HFF-Myc (cell line): ENCODE results near the gene PRPF38B.
"Not testable (repeated sequence)": the region's sequence is repeated elsewhere in the genome, so short reads cannot be mapped to it uniquely, and the experiment has no call there.

ENCODE experiments used
- DNase-seq: peaks from one replicate; pipeline ENCODE4 v3.0.0-alpha.2; 2011; ENCODE audit warnings: low read depth; ENCODE audit errors: extremely low read depth
- H3K4me3 ChIP-seq: replicated peaks from 2 replicates; pipeline ENCODE4 v1.5.1; 2011; ENCODE audit warnings: low read depth, mild to moderate bottlenecking, control low read depth, low read length
- CTCF ChIP-seq: IDR thresholded peaks from 2 replicates; pipeline ENCODE4 v1.5.1; 2012; ENCODE audit warnings: mild to moderate bottlenecking, low read depth, low read length, control low read depth; ENCODE audit errors: missing control alignments

The PRPF38B gene

GRCh38 chr1:108665771-108666170 is 26.3 kb upstream of the PRPF38B start:
- no peak for TF ChIP-seq CTCF
- no peak overlapping the region for H3K4me3 ChIP-seq
- no peak for DNase-seq

- not testable (repeated sequence) for DNase-seq, H3K4me3 ChIP-seq
Measured at GRCh38 chr1:108667422-108667821, 24.7 kb upstream of the PRPF38B start.

GRCh38 chr1:108668777-108669176 is 23.3 kb upstream of the PRPF38B start:
- no peak for TF ChIP-seq CTCF
- DNase-seq: no peak
- no peak overlapping the region for H3K4me3 ChIP-seq

GRCh38 chr1:108669679-108670078 is 22.4 kb upstream of the PRPF38B start:
- no peak for TF ChIP-seq CTCF
- no peak overlapping the region for H3K4me3 ChIP-seq
- DNase-seq: no peak

GRCh38 chr1:108670131-108670773 is 21.9 kb upstream of the PRPF38B start:
- no peak overlapping the region for H3K4me3 ChIP-seq
- no peak for TF ChIP-seq CTCF
- no peak for DNase-seq

GRCh38 chr1:108671143-108671542 is 21.0 kb upstream of the PRPF38B start:
- TF ChIP-seq CTCF: no peak
- no peak overlapping the region for H3K4me3 ChIP-seq
- no peak for DNase-seq

- DNase-seq: no peak
- no peak for TF ChIP-seq CTCF
- no peak overlapping the region for H3K4me3 ChIP-seq
Measured at GRCh38 chr1:108678706-108679105, 13.4 kb upstream of the PRPF38B start.
